Upper lobe of left lung (tissue), 6 donors: ENCODE results near the gene KIAA1614. TPM values are rescaled to one million over a fixed set of nuclear protein-coding genes. Genes with fewer than 3 reads are reported as not detected.

Experiments used
- ATAC-seq, 2 donors: fragments of 200-7000 bp; cut with Tn5 transposase; one replicate each; pipeline ENCODE4 v1.9.1; 2022; ENCODE audit warnings: mild to moderate bottlenecking in 2 of 2, moderate library complexity in 2 of 2; ENCODE audit not compliant: low FRiP score in 2 of 2
- DNase-seq, 2 donors: peaks; one replicate each; pipeline ENCODE4 v3.0.0-alpha.2; 2019 to 2020
- H3K27ac ChIP-seq, 4 donors: fragments of 200-600 bp; sonication (generic); one replicate each; pipeline ENCODE4 v1.5.1; 2016 to 2019
- H3K27me3 ChIP-seq, 4 donors: fragments of 200-600 bp; sonication (generic); one replicate each; pipeline ENCODE4 v1.5.1; 2017 to 2019
- H3K36me3 ChIP-seq, 4 donors: fragments of 200-600 bp; sonication (generic); one replicate each; pipeline ENCODE4 v1.5.1; 2016 to 2019
- H3K4me1 ChIP-seq, 4 donors: fragments of 200-600 bp; sonication (generic); one replicate each; pipeline ENCODE4 v1.5.1; 2018 to 2019
- H3K4me3 ChIP-seq, 4 donors: fragments of 200-600 bp; sonication (generic); one replicate each; pipeline ENCODE4 v1.5.1; 2017 to 2019; ENCODE audit warnings: mild to moderate bottlenecking in 2 of 4, moderate library complexity in 1 of 4
- H3K9me3 ChIP-seq, 4 donors: fragments of 200-600 bp; sonication (generic); one replicate each; pipeline ENCODE4 v1.5.1; 2018 to 2019
- CTCF ChIP-seq, 6 experiments: fragments of 450-650 bp in 4 of 6; fragments of 200-600 bp in 2 of 6; sonication (generic) in 2 of 6; IDR thresholded peaks; one replicate each; pipeline ENCODE4 v1.5.1; 2016 to 2019; ENCODE audit warnings: antibody characterized with exemption in 6 of 6
- EP300 ChIP-seq, 4 donors: sonication (generic); formaldehyde crosslinking; IDR thresholded peaks; one replicate each; pipeline ENCODE4 v1.5.1; 2017; ENCODE audit warnings: antibody characterized with exemption in 4 of 4, control low read depth in 2 of 4
- POLR2A ChIP-seq, 4 donors: fragments of 450-650 bp; IDR thresholded peaks; one replicate each; pipeline ENCODE4 v1.5.1; 2016 to 2017; ENCODE audit warnings: antibody characterized with exemption in 4 of 4, mild to moderate bottlenecking in 2 of 4
- POLR2AphosphoS5 ChIP-seq, 2 donors: sonication (generic); formaldehyde crosslinking; IDR thresholded peaks; one replicate each; pipeline ENCODE4 v1.5.1; 2017; ENCODE audit warnings: antibody characterized with exemption in 2 of 2
- WGBS, 2 donors: methylation state at CpG; one replicate each; pipeline ENCODE4 v1.1.5; 2017 to 2018; 5-methylcytosine and 5-hydroxymethylcytosine counted together
- total RNA-seq, 6 donors: library from RNA; depleted of rRNA in 4 of 6; stranded (reverse); fragments of >200 nt in 4 of 6; gene quantifications; one replicate each; pipeline versions ENCODE4 v1.1.0 to v1.2.1, GENCODE V29; 2016 to 2021
- donor health status: DM: no; HTN: no; CAD: no; lungs with moderate emphysema.
- donor health status: DM: no; HTN: yes; CAD: no; lungs with severe emphysema.

Gene KIAA1614
- total RNA-seq, 6 donors from 2014 or later: 0.79 to 11.9 (median 4.4) TPM

GRCh38 chr1:180931529-180931928 is 18.8 kb downstream of the KIAA1614 start:
- no peak for DNase-seq
- Histone ChIP-seq H3K27ac (no peak overlapping the region), H3K4me1 (no peaks in the 10 kb centered on the region), H3K9me3 (no peaks in the 10 kb centered on the region), H3K27me3 (no peaks in the 10 kb centered on the region), H3K36me3 (peaks cover 0 to 19% (median 0%) of the 10 kb centered on the region in 4 donors), H3K4me3 (no peak overlapping the region)
- no peak for TF ChIP-seq POLR2A (IDR thresholded peaks at IDR 0.05)
- TF ChIP-seq CTCF (IDR thresholded peaks at IDR 0.05): no peak
- TF ChIP-seq EP300 (IDR thresholded peaks at IDR 0.05): no peak
- TF ChIP-seq POLR2AphosphoS5 (IDR thresholded peaks at IDR 0.05): no peak
- 92 to 93% methylated on average over 4 of the region's 4 CpGs for WGBS, 2 donors
- ATAC-seq: no peak

GRCh38 chr1:180932378-180932777 is 19.7 kb downstream of the KIAA1614 start:
- no peaks in the 10 kb centered on the region for H3K4me1 ChIP-seq
- peaks cover 0 to 22% (median under 1%) of the 10 kb centered on the region in 4 donors for H3K36me3 ChIP-seq
- ATAC-seq (no peak), DNase-seq (no peak)
- H3K27ac ChIP-seq: no peak overlapping the region
- H3K9me3 ChIP-seq: no peaks in the 10 kb centered on the region
- H3K27me3 ChIP-seq: no peaks in the 10 kb centered on the region
- H3K4me3 ChIP-seq: no peak overlapping the region
- TF ChIP-seq CTCF (IDR thresholded peaks at IDR 0.05) (no peak), EP300 (IDR thresholded peaks at IDR 0.05) (no peak)
- WGBS, 2 donors: 82 to 83% methylated on average over 4 of the region's 4 CpGs

- H3K4me1 ChIP-seq: no peaks in the 10 kb centered on the region
Measured at GRCh38 chr1:180933141-180933540, 20.4 kb downstream of the KIAA1614 start.

GRCh38 chr1:180934563-180934962 is 21.9 kb downstream of the KIAA1614 start:
- Histone ChIP-seq H3K4me1 (no peaks in the 10 kb centered on the region), H3K27ac (no peak overlapping the region), H3K36me3 (peaks cover 0 to 20% (median 3%) of the 10 kb centered on the region in 4 donors), H3K27me3 (no peaks in the 10 kb centered on the region), H3K4me3 (no peak overlapping the region), H3K9me3 (no peaks in the 10 kb centered on the region)
- TF ChIP-seq CTCF (IDR thresholded peaks at IDR 0.05) (no peak), POLR2AphosphoS5 (IDR thresholded peaks at IDR 0.05) (no peak), POLR2A (IDR thresholded peaks at IDR 0.05) (no peak), EP300 (IDR thresholded peaks at IDR 0.05) (no peak)
- 55 to 70% methylated on average over 7 of the region's 7 CpGs for WGBS, 2 donors
- DNase-seq: no peak
- ATAC-seq: no peak

More at GRCh38 chr1:180933141-180933540, 20.4 kb downstream of the KIAA1614 start:
- Histone ChIP-seq H3K27me3 (no peaks in the 10 kb centered on the region), H3K27ac (no peak overlapping the region), H3K9me3 (no peaks in the 10 kb centered on the region), H3K4me3 (no peak overlapping the region), H3K36me3 (peaks cover 0 to 25% (median 3%) of the 10 kb centered on the region in 4 donors)
- TF ChIP-seq CTCF (IDR thresholded peaks at IDR 0.05) (no peak), POLR2AphosphoS5 (IDR thresholded peaks at IDR 0.05) (no peak), EP300 (IDR thresholded peaks at IDR 0.05) (no peak)
- ATAC-seq (no peak), DNase-seq (no peak)

GRCh38 chr1:180935326-180936109 is 22.8 kb downstream of the KIAA1614 start:
- H3K4me3 ChIP-seq: no peak overlapping the region
- TF ChIP-seq CTCF (IDR thresholded peaks at IDR 0.05) (no peak), EP300 (IDR thresholded peaks at IDR 0.05) (no peak), POLR2AphosphoS5 (IDR thresholded peaks at IDR 0.05) (no peak), POLR2A (IDR thresholded peaks at IDR 0.05) (no peak)
- ATAC-seq: peak in 1 of 2 donors; percentile 7
- no peaks in the 10 kb centered on the region for H3K27me3 ChIP-seq
- H3K27ac ChIP-seq: no peak overlapping the region
- no peaks in the 10 kb centered on the region for H3K4me1 ChIP-seq
- H3K36me3 ChIP-seq: peaks cover 0 to 20% (median 3%) of the 10 kb centered on the region in 4 donors
- H3K9me3 ChIP-seq: no peaks in the 10 kb centered on the region
- 86 to 91% methylated on average over 5 to 15 of the region's 45 CpGs for WGBS, 2 donors
- DNase-seq: peak in 1 of 2 donors; percentile 84
